GM21528 (cell line): ENCODE measurements around the gene SLC25A26.
"Not testable (repeated sequence)": the region's sequence is repeated elsewhere in the genome, so short reads cannot be mapped to it uniquely, and the experiment has no call there.

Experiments used
- ATAC-seq: cut with Tn5 transposase; IDR thresholded peaks from one replicate; pipeline ENCODE4 v1.9.1; 2021; ENCODE audit warnings: mild to moderate bottlenecking, moderate library complexity; ENCODE audit not compliant: unreplicated experiment, low FRiP score

The SLC25A26 gene

GRCh38 chr3:66267031-66267430 is 46.2 kb downstream of the SLC25A26 start:
- no peak for ATAC-seq

GRCh38 chr3:66267906-66268305 is 47.1 kb downstream of the SLC25A26 start:
- ATAC-seq, result no peak

- ATAC-seq, result no peak
Observed at GRCh38 chr3:66268864-66269263, 48.1 kb downstream of the SLC25A26 start.

- no peak for ATAC-seq
Observed at GRCh38 chr3:66269411-66269810, 48.6 kb downstream of the SLC25A26 start.

DNA sequence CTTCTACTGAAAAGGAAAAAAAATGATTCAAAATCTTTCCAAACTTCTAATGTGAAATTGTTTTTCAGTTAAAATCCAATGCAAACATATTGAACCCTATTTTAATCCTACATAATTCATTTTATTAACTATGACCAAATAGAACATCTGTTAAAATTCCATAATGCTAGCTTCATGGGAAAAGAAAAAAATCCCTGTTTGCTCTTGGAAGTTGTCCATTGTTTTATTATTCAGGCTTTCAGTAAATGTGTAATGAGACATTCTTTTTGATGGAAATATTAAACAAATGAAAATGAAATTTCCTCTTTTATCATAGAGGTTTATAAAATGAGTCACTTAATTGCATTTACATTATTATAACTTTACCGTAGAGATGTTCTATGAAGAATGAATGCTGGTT is 49.5 kb downstream of the SLC25A26 start:
- ATAC-seq, result no peak

DNA sequence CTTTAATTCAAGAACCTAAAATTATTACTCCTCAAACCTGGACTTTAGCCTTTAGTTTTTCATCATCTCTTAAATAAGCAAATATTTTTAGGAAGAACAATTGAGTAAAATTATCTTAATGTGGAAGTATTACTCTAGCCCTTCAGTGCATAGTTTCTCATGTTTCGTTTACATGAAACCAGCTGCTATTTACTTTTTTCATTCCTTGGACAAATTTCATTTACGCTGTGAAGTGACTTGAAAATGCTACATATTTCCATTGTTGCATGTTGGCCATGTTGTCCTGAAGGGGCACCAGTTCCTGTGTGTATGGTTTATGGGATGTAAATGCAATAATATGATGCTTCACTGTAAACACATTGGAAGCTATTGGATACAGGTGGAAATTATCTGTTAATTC is 49.9 kb downstream of the SLC25A26 start:
- no peak for ATAC-seq

DNA sequence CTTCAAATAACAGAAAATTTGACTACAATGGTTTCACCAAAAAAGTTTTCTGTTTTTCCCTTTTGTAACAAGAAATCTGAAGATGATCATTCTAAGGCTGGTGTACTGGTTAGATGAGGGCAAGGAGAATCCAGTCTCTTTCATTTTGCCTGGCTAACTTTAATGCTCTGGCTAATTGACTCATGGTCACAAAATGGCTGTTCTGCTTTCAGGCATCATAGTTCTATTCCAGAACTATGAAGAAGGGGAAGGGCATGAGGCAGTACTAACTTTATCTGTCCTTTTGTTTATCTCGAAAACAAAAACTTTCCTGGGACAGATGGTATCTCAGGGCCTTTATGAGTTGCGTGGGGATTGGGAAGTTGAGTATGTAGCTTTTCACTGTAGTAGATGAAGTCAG is 50.4 kb downstream of the SLC25A26 start:
- ATAC-seq, result no peak

- no peak for ATAC-seq
Observed at GRCh38 chr3:66272016-66272415, 51.2 kb downstream of the SLC25A26 start.

DNA sequence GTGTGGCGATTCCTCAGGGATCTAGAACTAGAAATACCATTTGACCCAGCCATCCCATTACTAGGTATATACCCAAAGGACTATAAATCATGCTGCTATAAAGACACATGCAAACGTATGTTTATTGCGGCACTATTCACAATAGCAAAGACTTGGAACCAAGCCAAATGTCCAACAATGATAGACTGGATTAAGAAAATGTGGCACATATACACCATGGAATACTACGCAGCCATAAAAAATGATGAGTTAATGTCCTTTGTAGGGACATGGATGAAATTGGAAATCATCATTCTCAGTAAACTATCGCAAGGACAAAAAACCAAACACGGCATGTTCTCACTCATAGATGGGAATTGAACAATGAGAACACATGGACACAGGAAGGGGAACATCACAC is 54.0 kb downstream of the SLC25A26 start:
- not testable (repeated sequence) for ATAC-seq

DNA sequence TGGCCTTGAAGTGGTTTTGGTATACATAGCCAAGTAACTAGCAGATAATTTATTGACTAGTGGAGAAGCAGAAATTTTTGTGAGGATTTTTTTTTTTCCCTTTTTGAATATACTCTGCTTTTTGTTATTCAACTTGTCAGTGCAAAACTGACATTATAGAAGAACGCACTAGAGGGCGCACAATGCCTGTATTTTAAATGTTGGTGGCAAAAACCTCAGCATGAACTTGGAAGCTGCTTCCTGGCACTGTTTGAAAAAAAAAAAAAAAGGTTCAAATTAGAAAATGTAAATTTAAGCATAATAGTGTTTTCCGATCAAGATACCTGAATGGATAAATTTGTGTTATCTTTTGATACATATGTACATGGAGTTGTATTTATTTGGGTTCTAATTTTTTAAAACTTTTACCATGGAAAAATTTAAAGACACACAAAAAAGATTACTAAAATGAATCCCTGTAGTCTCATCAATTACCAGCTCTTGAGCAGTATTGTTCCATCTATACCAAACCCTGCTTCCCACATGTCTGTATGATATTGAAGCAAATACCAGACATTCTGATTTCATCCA is 56.0 kb downstream of the SLC25A26 start:
- ATAC-seq, result no peak

DNA sequence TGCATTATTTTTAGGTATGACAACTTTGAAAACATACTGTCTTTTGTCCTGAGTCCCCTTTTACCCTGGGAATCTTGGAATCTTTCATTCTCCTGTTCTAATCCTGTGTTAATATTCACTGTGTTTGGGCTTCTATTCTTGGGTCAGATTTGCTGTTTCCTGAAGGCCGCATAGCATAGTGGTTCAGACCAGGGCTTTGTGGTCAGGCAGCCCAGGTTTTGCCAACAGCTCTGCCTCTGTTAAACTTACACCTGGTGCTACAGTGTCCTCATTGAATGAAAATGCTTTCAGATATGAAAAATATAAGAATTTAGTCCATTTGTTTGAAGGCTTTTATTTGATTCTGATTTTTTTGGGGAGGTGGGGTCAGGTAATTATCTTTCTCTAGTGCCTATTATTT is 58.4 kb downstream of the SLC25A26 start:
- ATAC-seq, result no peak

- ATAC-seq, result no peak
Observed at GRCh38 chr3:66280304-66280703, 59.5 kb downstream of the SLC25A26 start.

DNA sequence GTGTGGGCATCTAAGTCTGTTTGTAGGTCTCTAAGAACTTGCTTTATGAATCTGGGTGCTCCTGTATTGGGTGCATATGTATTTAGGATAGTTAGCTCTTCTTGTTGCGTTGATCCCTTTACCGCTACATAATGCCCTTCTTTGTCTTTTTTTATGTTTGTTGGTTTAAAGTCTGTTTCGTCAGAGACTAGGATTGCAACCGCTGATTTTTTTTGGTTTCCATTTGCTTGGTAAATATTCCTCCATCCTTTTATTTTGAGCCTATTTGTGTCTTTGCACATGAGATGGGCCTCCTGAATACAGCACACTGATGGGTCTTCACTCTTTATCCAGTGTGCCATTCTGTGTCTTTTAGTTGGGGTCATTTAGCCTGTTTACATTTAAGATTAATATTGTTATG is 71.1 kb downstream of the SLC25A26 start:
- ATAC-seq, result not testable (repeated sequence)

GRCh38 chr3:66297260-66297873 is 76.6 kb downstream of the SLC25A26 start:
- ATAC-seq, result no peak

- no peak for ATAC-seq
Observed at GRCh38 chr3:66297900-66298299, 77.1 kb downstream of the SLC25A26 start.

- ATAC-seq, result no peak
Observed at GRCh38 chr3:66298591-66298990, 77.8 kb downstream of the SLC25A26 start.

DNA sequence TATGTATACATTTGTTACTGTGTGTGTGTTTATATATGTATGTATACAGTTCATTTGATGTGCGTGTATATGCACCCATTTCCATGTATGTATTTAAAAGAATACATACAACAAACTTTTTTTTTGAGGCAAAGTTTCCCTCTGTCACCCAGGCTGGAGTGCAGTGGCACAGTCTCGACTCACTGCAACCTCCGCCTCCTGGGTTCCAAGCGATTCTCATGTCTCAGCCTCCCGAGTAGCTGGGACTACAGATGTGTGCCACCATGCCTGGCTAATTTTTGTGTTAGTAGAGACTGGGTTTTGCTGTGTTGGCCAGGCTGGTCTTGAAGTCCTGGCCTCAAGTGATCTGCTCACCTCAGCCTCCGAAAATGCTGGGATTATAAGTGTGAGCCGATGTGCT is 78.3 kb downstream of the SLC25A26 start:
- ATAC-seq, result not testable (repeated sequence)

- ATAC-seq, result no peak
Observed at GRCh38 chr3:66299891-66300290, 79.1 kb downstream of the SLC25A26 start.

GRCh38 chr3:66302288-66302687 is 81.5 kb downstream of the SLC25A26 start:
- no peak for ATAC-seq

GRCh38 chr3:66303491-66303901 is 82.7 kb downstream of the SLC25A26 start:
- ATAC-seq, result peak; percentile 54

- no peak for ATAC-seq
Observed at GRCh38 chr3:66304293-66304692, 83.5 kb downstream of the SLC25A26 start.

- not testable (repeated sequence) for ATAC-seq
Observed at GRCh38 chr3:66306086-66306485, 85.3 kb downstream of the SLC25A26 start.

DNA sequence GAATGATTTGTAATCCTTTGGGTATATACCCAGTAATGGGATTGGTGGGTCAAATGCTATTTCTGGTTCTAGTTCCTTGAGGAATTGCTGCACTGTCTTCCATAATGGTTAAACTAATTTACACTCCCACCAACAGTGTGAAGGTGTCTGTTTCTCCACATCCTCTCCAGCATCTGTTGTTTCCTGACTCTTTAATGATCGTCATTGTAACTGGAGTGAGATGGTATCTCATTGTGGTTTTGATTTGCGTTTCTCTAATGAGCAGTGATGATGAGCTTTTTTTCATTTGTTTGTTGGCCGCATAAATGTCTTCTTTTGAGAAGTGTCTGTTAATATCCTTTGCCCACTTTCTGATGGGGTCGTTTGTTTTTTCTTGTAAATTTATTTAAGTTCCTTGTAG is 86.2 kb downstream of the SLC25A26 start:
- ATAC-seq, result not testable (repeated sequence)
